OCI-LY3 (cell line): Measurements from ENCODE around the gene MORF4L1.
A peak's percentile ranks its signal among the peaks of the same experiment; 100 is the strongest.

Experiments used
- H2AFZ ChIP-seq: fragments of 200-600, 300-600 bp; shearing (Covaris generic); 2 replicates; pipeline ENCODE4 v1.6.0; 2014; ENCODE audit warnings: antibody characterized with exemption, low read depth, low read length
- H3K27ac ChIP-seq: fragments of 200-600, 300-600 bp; sonication (generic); 2 replicates; pipeline ENCODE4 v1.5.1; 2014; ENCODE audit warnings: mild to moderate bottlenecking, low read length, moderate library complexity, mixed read lengths
- H3K27me3 ChIP-seq: fragments of 200-600, 300-600 bp; sonication (generic); 2 replicates; pipeline ENCODE4 v1.6.1; 2014; ENCODE audit warnings: low read depth, low read length, mixed read lengths
- H3K36me3 ChIP-seq: fragments of 200-600, 300-600 bp; sonication (generic); replicated peaks from 2 replicates; pipeline ENCODE3; 2014; ENCODE audit warnings: low read depth, low read length, mixed read lengths
- H3K4me1 ChIP-seq: fragments of 300-600, 200-600 bp; sonication (generic); 2 replicates; pipeline ENCODE4 v1.6.1; 2014; ENCODE audit warnings: low read length, mixed read lengths
- H3K4me2 ChIP-seq: fragments of 200-600, 300-600 bp; sonication (generic); 2 replicates; pipeline ENCODE4 v1.6.1; 2014; ENCODE audit warnings: low read length, mixed read lengths
- H3K4me3 ChIP-seq: fragments of 300-600, 200-600 bp; sonication (generic); 2 replicates; pipeline ENCODE4 v1.5.1; 2014; ENCODE audit warnings: antibody characterized with exemption, mild to moderate bottlenecking, low read length, moderate library complexity
- H3K79me2 ChIP-seq: fragments of 300-600, 200-600 bp; shearing (Covaris generic); 2 replicates; pipeline ENCODE4 v1.6.1; 2014; ENCODE audit warnings: mild to moderate bottlenecking, low read length, mixed read lengths
- H3K9ac ChIP-seq: fragments of 300-600, 200-600 bp; shearing (Covaris generic); 2 replicates; pipeline ENCODE4 v1.6.0; 2014; ENCODE audit warnings: mild to moderate bottlenecking, low read length, moderate library complexity
- H3K9me3 ChIP-seq: fragments of 200-600, 300-600 bp; shearing (Covaris generic); 2 replicates; pipeline ENCODE4 v1.6.1; 2014; ENCODE audit warnings: low read length, mixed read lengths; ENCODE audit not compliant: insufficient read depth
- H4K20me1 ChIP-seq: fragments of 200-600, 300-600 bp; sonication (generic); 2 replicates; pipeline ENCODE4 v1.6.1; 2016; ENCODE audit warnings: low read length, mixed read lengths; ENCODE audit not compliant: insufficient read depth
- EZH2phosphoT487 ChIP-seq: fragments of 200-600 bp; shearing (Covaris generic); IDR thresholded peaks from 2 replicates; pipeline ENCODE4 v1.6.1; 2018; ENCODE audit warnings: antibody characterized with exemption, mixed run types, low read depth
- TF ChIP-seq, protein P1 (sequence below): fragments of 200-600, 300-600 bp; sonication (generic); IDR thresholded peaks from 2 replicates; pipeline ENCODE4 v1.5.1; 2014; ENCODE audit warnings: antibody characterized with exemption, low read length, low read depth

The MORF4L1 gene

DNA sequence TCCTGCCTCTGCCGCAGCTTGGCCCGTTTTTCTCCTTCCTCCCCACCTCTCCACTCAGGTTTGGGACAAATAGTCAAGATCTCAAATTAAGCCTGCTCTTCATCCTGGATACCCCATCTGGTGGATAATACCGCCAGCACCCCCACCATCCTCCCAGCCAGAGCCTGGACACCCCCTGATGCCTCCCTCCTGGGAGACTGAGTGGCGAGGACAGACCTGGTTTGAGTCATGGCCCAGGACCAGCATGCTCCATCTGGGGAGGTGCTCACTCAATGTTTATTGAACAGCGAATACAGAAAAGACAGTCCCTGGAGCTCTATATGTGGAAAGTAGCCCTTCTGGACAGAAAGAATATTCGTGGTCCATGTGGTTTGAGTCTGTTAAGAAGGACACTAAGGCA is 48.8 kb downstream of the MORF4L1 start:
- Histone ChIP-seq H3K9me3 (no peaks in the 10 kb centered on the region), H3K79me2 (no peaks in the 10 kb centered on the region; the same call in 1 of the 2 replicates), H3K27ac (peak overlapping the region; percentile 35), H3K4me1 (peaks cover 21% of the 10 kb centered on the region), H3K4me3 (no peak overlapping the region), H3K4me2 (no peak overlapping the region), H3K36me3 (peaks cover 75% of the 10 kb centered on the region), H3K9ac (no peak overlapping the region), H4K20me1 (peaks cover 30% of the 10 kb centered on the region), H2AFZ (no peak overlapping the region), H3K27me3 (no peaks in the 10 kb centered on the region)
- no peak for TF ChIP-seq EZH2phosphoT487
- TF ChIP-seq, protein P1, sequence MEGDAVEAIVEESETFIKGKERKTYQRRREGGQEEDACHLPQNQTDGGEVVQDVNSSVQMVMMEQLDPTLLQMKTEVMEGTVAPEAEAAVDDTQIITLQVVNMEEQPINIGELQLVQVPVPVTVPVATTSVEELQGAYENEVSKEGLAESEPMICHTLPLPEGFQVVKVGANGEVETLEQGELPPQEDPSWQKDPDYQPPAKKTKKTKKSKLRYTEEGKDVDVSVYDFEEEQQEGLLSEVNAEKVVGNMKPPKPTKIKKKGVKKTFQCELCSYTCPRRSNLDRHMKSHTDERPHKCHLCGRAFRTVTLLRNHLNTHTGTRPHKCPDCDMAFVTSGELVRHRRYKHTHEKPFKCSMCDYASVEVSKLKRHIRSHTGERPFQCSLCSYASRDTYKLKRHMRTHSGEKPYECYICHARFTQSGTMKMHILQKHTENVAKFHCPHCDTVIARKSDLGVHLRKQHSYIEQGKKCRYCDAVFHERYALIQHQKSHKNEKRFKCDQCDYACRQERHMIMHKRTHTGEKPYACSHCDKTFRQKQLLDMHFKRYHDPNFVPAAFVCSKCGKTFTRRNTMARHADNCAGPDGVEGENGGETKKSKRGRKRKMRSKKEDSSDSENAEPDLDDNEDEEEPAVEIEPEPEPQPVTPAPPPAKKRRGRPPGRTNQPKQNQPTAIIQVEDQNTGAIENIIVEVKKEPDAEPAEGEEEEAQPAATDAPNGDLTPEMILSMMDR, result no peak

DNA sequence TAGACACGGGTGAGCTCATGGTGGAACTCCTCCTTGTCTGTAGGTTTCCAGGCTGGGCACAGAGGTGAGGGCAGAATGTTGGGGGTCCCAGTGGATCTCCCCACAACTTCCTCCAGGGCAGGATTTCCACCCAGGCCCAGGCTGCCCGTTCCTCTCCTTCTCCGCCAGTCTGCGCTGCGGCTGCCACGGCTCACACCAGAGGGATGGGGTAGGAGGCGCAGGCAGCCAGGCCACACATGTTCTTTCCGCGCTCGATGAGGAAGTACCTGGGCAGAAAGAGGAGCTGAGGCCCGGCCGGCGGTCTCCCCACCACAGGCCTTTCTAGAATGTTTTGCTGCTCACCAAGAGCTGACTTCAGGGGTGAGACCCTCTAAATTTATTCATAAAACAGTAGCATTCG is 49.2 kb downstream of the MORF4L1 start:
- peaks cover 77% of the 10 kb centered on the region for H3K36me3 ChIP-seq

GRCh38 chr15:78922527-78922926 is 49.8 kb downstream of the MORF4L1 start:
- H3K4me3 ChIP-seq, result no peak overlapping the region
- H3K4me1 ChIP-seq, result peaks cover 21% of the 10 kb centered on the region

More for the DNA sequence above, 49.2 kb downstream of the MORF4L1 start:
- H3K27ac ChIP-seq, result peak overlapping the region; percentile 35
- TF ChIP-seq, protein P1, result no peak
- TF ChIP-seq EZH2phosphoT487, result no peak
- H3K4me2 ChIP-seq, result no peak overlapping the region
- no peak overlapping the region for H2AFZ ChIP-seq
- H3K4me3 ChIP-seq, result no peak overlapping the region
- peaks cover 21% of the 10 kb centered on the region for H3K4me1 ChIP-seq
- no peak overlapping the region for H3K9ac ChIP-seq
- no peaks in the 10 kb centered on the region for H3K27me3 ChIP-seq
- peaks cover 2% of the 10 kb centered on the region; the same call in 1 of the 2 replicates for H3K79me2 ChIP-seq
- no peaks in the 10 kb centered on the region for H3K9me3 ChIP-seq
- H4K20me1 ChIP-seq, result peaks cover 33% of the 10 kb centered on the region

GRCh38 chr15:78923015-78923414 is 50.3 kb downstream of the MORF4L1 start:
- H3K27ac ChIP-seq, result peak overlapping the region; percentile 51
- H2AFZ ChIP-seq, result no peak overlapping the region
- H3K4me3 ChIP-seq, result no peak overlapping the region
- no peaks in the 10 kb centered on the region for H3K27me3 ChIP-seq
- H4K20me1 ChIP-seq, result peaks cover 42% of the 10 kb centered on the region
- peaks cover 21% of the 10 kb centered on the region for H3K4me1 ChIP-seq
- no peak for TF ChIP-seq EZH2phosphoT487
- TF ChIP-seq, protein P1, result no peak
- no peak overlapping the region for H3K4me2 ChIP-seq
- peaks cover 12% of the 10 kb centered on the region; the same call in 1 of the 2 replicates for H3K79me2 ChIP-seq
- no peak overlapping the region for H3K9ac ChIP-seq
- H3K36me3 ChIP-seq, result peaks cover 82% of the 10 kb centered on the region
- H3K9me3 ChIP-seq, result no peaks in the 10 kb centered on the region

More at GRCh38 chr15:78922527-78922926, 49.8 kb downstream of the MORF4L1 start:
- no peak overlapping the region for H3K4me2 ChIP-seq
- no peaks in the 10 kb centered on the region for H3K9me3 ChIP-seq
- H3K79me2 ChIP-seq, result peaks cover 8% of the 10 kb centered on the region; the same call in 1 of the 2 replicates
- H3K9ac ChIP-seq, result no peak overlapping the region
- H2AFZ ChIP-seq, result no peak overlapping the region
- peaks cover 39% of the 10 kb centered on the region for H4K20me1 ChIP-seq
- no peaks in the 10 kb centered on the region for H3K27me3 ChIP-seq
- H3K36me3 ChIP-seq, result peaks cover 81% of the 10 kb centered on the region
- no peak for TF ChIP-seq EZH2phosphoT487
- TF ChIP-seq, protein P1, result no peak
- peak overlapping the region; percentile 51 for H3K27ac ChIP-seq
